KMS-11 (cell line): ENCODE results near the gene AQP9.

ENCODE experiments used
- H2AFZ ChIP-seq: fragments of 200-600 bp; sonication (generic); 2 replicates; pipeline ENCODE4 v1.6.1; 2016; ENCODE audit warnings: antibody characterized with exemption, mixed run types, low read depth
- H3K27ac ChIP-seq: fragments of 200-600 bp; sonication (generic); 2 replicates; pipeline ENCODE4 v1.6.1; 2016; ENCODE audit warnings: mild to moderate bottlenecking, mixed run types
- H3K27me3 ChIP-seq: fragments of 200-600 bp; sonication (generic); 2 replicates; pipeline ENCODE4 v1.6.1; 2017; ENCODE audit warnings: mild to moderate bottlenecking, low read depth, mixed run types, moderate library complexity; ENCODE audit not compliant: insufficient read depth
- H3K36me3 ChIP-seq: fragments of 200-600 bp; sonication (generic); 2 replicates; pipeline ENCODE4 v1.6.1; 2017; ENCODE audit warnings: mild to moderate bottlenecking, mixed run types; ENCODE audit not compliant: insufficient read depth
- H3K4me1 ChIP-seq: fragments of 200-600 bp; sonication (generic); 2 replicates; pipeline ENCODE4 v1.6.1; 2016; ENCODE audit warnings: mild to moderate bottlenecking, low read depth, mixed run types; ENCODE audit not compliant: poor library complexity, severe bottlenecking
- H3K4me2 ChIP-seq: fragments of 200-600 bp; sonication (generic); 2 replicates; pipeline ENCODE4 v1.7.0; 2016; ENCODE audit warnings: mild to moderate bottlenecking, mixed run types
- H3K4me3 ChIP-seq: fragments of 200-600 bp; sonication (generic); IDR thresholded peaks from 2 replicates; pipeline ENCODE4 v1.6.1; 2017; ENCODE audit warnings: low read depth, low read length, mixed read lengths; ENCODE audit not compliant: insufficient read depth
- H3K79me2 ChIP-seq: fragments of 200-600 bp; sonication (generic); 2 replicates; pipeline ENCODE4 v1.6.1; 2016; ENCODE audit warnings: low read depth, mixed run types; ENCODE audit not compliant: insufficient read depth
- H3K9ac ChIP-seq: fragments of 200-600 bp; sonication (generic); 2 replicates; pipeline ENCODE4 v1.6.1; 2016; ENCODE audit warnings: mild to moderate bottlenecking, mixed run types
- H4K20me1 ChIP-seq: fragments of 200-600 bp; sonication (generic); 2 replicates; pipeline ENCODE4 v1.6.1; 2016; ENCODE audit warnings: mild to moderate bottlenecking, mixed run types; ENCODE audit not compliant: insufficient read depth
- CTCF ChIP-seq: fragments of 200-600 bp; sonication (generic); conservative IDR thresholded peaks from 2 replicates; pipeline ENCODE4 v1.6.1; 2017; ENCODE audit warnings: low read depth, mild to moderate bottlenecking, antibody characterized with exemption, low read length, moderate library complexity, mixed read lengths

AQP9 gene

GRCh38 chr15:58146211-58146610, 8.0 kb downstream of the AQP9 start:
- Histone ChIP-seq H3K36me3 (no peaks in the 10 kb centered on the region), H3K9ac (no peak overlapping the region), H2AFZ (no peak overlapping the region), H3K4me2 (no peak overlapping the region), H3K27ac (no peak overlapping the region), H3K79me2 (no peaks in the 10 kb centered on the region), H3K4me3 (no peak overlapping the region), H3K27me3 (no peaks in the 10 kb centered on the region), H3K4me1 (no peaks in the 10 kb centered on the region), H4K20me1 (no peaks in the 10 kb centered on the region)
- no peak for TF ChIP-seq CTCF

- Histone ChIP-seq H3K4me2 (no peak overlapping the region), H3K4me3 (no peak overlapping the region), H3K9ac (no peak overlapping the region), H2AFZ (no peak overlapping the region), H3K27me3 (no peaks in the 10 kb centered on the region), H3K36me3 (no peaks in the 10 kb centered on the region), H3K79me2 (no peaks in the 10 kb centered on the region), H4K20me1 (no peaks in the 10 kb centered on the region), H3K27ac (no peak overlapping the region), H3K4me1 (no peaks in the 10 kb centered on the region)
- TF ChIP-seq CTCF, result no peak
Observed at GRCh38 chr15:58146749-58147148, 8.6 kb downstream of the AQP9 start.

- Histone ChIP-seq H3K27ac (no peak overlapping the region), H3K4me3 (no peak overlapping the region), H2AFZ (no peak overlapping the region), H3K9ac (no peak overlapping the region), H3K27me3 (no peaks in the 10 kb centered on the region), H3K4me2 (no peak overlapping the region), H4K20me1 (no peaks in the 10 kb centered on the region), H3K4me1 (no peaks in the 10 kb centered on the region), H3K36me3 (no peaks in the 10 kb centered on the region), H3K79me2 (no peaks in the 10 kb centered on the region)
- no peak for TF ChIP-seq CTCF
Observed at GRCh38 chr15:58147171-58147611, 9.0 kb downstream of the AQP9 start.

DNA sequence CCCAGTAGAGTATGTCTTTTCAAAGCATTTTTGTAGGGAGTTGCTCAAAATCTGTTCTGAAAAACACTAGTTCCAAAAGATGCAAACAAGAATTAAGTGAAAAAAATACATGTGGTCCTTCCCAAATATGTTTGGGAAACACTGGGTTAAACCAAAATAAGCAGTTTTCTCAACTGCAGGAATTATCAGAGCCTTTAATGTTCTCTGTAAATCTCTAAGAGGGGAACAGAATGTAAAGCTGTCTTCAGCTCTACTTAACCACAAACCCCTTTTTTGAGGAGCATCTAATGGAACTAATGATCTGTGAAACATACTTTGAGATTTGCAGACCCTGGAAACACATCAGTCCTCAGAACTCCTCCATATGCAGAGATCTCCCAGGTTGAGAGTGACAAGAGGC, 9.9 kb downstream of the AQP9 start:
- H3K79me2 ChIP-seq, result no peaks in the 10 kb centered on the region
- no peaks in the 10 kb centered on the region for H3K36me3 ChIP-seq
- H3K4me1 ChIP-seq, result no peaks in the 10 kb centered on the region
- H3K4me3 ChIP-seq, result no peak overlapping the region
- H3K27ac ChIP-seq, result no peak overlapping the region
- H3K4me2 ChIP-seq, result no peak overlapping the region
- TF ChIP-seq CTCF, result no peak
- H2AFZ ChIP-seq, result no peak overlapping the region
- no peaks in the 10 kb centered on the region for H3K27me3 ChIP-seq
- H4K20me1 ChIP-seq, result no peaks in the 10 kb centered on the region
- no peak overlapping the region for H3K9ac ChIP-seq
